Gastrocnemius medialis (tissue), 4 donors: ENCODE measurements around the gene PPY.

Experiments used
- CTCF ChIP-seq, 5 experiments: fragments of 450-650 bp in 3 of 5; fragments of 200-600 bp in 2 of 5; sonication (generic) in 2 of 5; IDR thresholded peaks in 4 of 5; conservative IDR thresholded peaks in 1 of 5; 1 replicate in 4 of 5; 2 replicates in 1 of 5; pipeline ENCODE4 v1.5.1; 2016 to 2019; ENCODE audit warnings: antibody characterized with exemption in 5 of 5, mild to moderate bottlenecking in 3 of 5, moderate library complexity in 3 of 5
- POLR2A ChIP-seq, 2 donors: fragments of 450-650 bp; IDR thresholded peaks; one replicate each; pipeline ENCODE4 v1.6.1; 2017; ENCODE audit warnings: antibody characterized with exemption in 2 of 2, mild to moderate bottlenecking in 2 of 2, moderate library complexity in 2 of 2

- TF ChIP-seq POLR2A (IDR thresholded peaks at IDR 0.05), result no peak
- no peak for TF ChIP-seq CTCF (IDR thresholded peaks at IDR 0.05 in 4 of 5, conservative IDR thresholded peaks at IDR 0.05 in 1 of 5)
Observed at GRCh38 chr17:43952351-43952723, 10.1 kb upstream of the PPY start.
